M059J (cell line): Measurements from ENCODE around the gene USP12. TPM values are rescaled to one million over a fixed set of nuclear protein-coding genes. Genes with fewer than 3 reads are reported as not detected.
"Not testable (repeated sequence)": the region's sequence is repeated elsewhere in the genome, so short reads cannot be mapped to it uniquely, and the experiment has no call there.

Experiments used
- DNase-seq: peaks from one replicate; pipeline ENCODE4 v3.0.0-alpha.2; 2012; ENCODE audit warnings: low read depth
- total RNA-seq: library from RNA; depleted of rRNA; stranded (reverse); fragments of >200 nt; shearing (Covaris generic); gene quantifications from 2 replicates; pipeline ENCODE4 v1.2.3, GENCODE V29; 2014

The USP12 gene
- total RNA-seq, 1 experiment from 2014 or later: 30.1 TPM

DNA sequence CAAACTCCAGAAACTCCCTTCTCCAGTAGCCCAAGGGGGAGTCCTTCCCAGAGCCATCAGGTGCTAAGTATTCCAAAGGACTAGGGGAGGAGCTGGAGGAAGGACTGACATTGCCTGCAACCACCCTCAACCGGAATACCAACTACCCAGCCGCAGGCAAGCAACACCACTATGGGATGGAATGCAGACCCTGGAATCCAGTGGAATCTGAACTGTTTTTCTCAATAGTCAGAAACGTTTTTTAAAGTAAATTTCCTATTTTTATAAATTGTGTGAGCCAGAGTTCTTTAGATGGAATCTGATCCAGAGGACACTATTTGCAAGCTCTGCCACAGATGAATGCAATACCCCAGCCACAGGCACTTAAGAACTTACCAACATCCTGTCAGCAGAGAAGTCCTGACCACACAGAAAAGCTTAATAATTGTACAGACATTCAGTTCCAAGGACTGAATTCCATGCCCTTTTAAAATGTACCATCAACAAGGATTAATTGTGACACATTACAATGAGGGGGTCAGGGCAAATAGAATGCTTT lies 92.1 kb downstream of the USP12 start:
- DNase-seq: peak; percentile 89

DNA sequence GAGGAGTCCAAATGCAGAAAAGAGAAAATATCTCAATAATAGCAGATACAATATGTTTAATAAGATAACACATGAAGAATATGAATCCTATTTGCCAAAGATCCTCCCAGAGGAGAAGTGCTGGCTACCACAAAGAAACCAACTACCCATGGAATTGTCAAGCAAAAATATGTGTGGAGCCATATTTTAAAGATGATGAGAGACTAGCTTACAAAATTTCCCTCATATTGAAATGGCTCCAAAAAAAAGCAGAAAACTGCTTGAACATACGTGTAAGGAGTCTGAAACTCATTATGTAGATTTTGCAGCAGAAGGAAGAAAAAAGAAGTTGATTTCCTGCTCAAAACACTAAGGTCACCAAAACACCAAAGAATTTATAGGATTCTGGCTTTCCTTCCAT lies 94.2 kb downstream of the USP12 start:
- DNase-seq: no peak

DNA sequence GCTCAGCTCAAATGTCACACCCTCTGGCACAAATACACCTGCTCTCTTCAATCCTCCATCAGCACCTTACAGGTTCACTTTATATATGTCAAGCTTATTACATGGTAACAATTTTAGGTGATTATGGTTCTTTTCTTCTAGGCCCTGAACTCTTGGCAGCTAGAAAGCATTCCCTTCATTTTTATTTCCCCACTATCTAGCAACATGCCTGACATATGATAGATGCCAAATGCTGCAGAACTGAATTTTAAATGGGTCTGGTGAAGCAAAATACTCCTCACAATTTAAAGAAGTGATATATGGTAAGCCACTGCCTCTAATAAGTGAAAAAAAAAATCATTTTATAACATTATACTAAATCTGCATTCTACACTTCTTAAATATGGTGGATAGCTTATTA lies 95.2 kb downstream of the USP12 start:
- DNase-seq: no peak

DNA sequence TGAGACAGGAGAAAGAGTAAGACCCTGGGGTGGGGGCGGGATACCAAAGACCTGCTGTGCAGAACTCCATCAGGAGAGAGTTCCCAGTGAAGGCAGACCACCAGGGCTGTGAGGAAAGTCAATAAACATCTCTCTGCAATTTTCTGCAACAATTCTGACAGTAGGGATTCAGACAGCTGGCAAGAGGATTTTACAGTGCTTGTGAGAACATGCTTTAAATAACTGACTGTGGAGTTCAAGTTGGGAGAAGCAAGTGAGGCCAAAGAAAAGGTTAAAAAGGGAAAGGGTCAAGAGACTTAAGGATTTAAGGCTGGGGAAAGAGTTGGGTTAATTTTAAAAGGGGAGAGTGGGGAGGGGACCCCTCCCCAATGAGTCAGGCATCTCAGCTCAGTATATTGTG lies 98.4 kb downstream of the USP12 start:
- no peak for DNase-seq

DNA sequence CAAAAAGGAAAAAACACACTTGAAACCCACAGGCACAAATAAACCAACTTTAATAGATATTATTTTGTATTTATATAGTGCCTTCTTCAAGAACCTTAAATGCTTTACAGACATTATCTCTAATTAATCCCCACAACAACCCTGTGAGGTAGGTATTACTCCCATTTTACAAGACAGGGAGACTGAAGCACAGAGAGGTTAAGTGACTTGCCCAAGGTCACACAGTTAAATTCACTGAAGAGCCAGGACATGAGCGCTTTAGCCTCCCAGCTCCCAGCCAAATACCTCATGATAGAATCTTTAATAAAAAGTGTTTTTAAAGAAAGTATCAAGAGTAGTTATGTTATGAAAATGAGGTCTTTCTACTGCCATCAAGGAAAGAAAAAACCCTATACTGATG lies 105.5 kb downstream of the USP12 start:
- DNase-seq: not testable (repeated sequence)

DNA sequence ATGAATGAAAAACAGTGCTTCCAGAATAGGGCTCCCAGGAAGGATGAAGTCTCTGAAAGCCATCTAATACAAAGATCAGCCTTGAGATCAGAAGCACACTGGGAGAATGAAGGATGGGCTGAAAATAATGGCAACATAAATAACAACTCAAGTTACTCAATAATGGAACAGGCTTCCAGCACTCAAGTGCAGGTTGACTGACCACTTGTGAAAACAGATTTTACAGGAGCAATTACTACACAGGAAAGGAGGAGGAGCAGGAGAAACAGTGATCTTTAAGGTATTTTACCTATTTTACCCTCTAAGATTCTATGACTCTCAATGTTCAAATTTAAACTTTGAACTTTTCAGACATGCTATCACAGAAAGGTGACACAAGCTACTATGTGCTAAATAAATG lies 106.0 kb downstream of the USP12 start:
- no peak for DNase-seq

DNA sequence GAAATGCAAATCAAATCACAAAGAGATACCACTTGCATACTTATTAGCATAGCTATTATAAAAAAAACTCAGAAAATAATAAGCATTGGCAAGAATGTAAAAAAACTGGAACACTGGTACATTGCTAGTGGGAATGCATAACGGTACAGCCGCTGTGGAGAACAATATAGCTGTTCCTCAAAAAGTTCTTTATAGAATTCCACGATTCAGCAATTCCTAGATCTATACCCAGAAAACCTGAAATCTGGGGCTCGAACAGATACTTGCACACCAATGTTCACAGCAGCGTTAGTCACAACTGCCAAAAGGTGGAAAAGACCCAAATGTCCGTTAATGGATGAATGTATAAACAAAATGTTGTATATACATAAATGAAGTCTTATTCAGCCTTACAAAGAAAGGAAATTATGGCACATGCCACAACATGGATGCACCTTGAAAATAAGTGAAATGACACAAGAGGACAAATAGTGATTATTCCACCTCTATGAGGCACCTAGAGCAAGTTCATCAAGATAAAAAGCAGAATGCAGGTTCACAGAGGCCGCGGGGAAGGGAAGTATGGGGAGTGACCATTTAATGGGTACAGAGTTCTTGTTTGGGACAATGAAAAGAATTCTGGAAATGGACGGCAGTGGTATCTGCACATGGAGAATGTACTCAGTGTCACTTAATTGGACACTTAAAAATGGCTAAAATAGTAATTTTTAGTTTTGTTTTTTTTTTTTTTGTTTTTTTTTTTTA lies 107.2 kb downstream of the USP12 start:
- DNase-seq: no peak

DNA sequence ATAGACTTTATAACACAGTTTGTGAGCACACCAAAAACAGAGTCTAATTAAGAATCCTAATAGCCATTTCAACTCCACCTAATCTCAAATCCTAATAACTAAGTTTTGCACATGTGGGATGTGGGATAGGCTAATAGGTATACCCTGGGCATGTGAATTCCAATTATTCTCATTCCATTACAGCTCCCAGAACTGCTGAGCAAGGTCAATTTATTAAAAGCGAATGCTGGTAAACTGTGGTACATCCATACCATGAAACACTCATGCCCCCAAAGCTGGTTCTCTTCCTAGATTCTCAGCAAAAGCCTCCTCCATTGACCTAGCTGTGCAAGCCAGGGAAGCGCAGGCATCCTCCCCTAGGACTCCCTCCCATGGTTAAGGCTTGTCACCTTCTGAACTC lies 113.8 kb downstream of the USP12 start:
- DNase-seq: no peak

DNA sequence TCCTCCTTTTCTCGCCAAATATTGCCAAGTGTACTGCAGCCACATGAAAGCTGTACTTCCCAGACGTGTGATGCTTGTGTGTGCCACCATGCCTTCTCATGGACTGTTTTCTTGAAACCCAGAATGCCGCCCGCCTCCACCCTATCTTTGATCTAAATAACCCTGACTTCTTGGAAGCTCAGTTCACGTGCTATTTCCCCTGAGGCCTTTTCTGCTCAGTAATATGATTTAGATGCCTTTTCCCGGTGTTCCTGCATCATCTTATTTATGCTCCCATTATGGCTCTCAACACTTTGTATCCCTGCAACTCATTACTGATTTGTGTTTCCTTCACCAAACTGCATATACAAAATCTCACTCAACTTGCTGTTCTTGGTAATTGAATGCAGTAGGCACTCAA lies 116.1 kb downstream of the USP12 start:
- peak; percentile 36 for DNase-seq

DNA sequence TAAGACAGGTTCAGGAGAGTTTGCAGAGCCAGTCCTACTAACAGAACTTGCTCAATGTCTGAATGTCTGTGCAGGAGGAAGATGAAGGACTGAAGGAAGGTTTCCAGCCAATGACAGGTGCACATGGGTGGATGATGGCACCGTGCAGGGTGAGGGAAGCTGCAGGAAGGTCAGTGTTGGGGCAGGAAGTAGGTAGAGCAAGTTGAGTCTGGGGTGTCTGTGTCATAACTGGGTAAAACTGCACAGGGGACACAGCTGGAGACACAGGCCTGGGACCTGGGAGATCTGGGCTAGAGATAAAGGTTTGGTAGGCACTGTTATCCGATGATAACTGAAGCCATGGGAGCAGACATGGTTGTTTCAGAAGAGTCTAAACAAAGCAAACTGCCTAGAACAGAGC lies 116.9 kb downstream of the USP12 start:
- DNase-seq: peak; percentile 30

DNA sequence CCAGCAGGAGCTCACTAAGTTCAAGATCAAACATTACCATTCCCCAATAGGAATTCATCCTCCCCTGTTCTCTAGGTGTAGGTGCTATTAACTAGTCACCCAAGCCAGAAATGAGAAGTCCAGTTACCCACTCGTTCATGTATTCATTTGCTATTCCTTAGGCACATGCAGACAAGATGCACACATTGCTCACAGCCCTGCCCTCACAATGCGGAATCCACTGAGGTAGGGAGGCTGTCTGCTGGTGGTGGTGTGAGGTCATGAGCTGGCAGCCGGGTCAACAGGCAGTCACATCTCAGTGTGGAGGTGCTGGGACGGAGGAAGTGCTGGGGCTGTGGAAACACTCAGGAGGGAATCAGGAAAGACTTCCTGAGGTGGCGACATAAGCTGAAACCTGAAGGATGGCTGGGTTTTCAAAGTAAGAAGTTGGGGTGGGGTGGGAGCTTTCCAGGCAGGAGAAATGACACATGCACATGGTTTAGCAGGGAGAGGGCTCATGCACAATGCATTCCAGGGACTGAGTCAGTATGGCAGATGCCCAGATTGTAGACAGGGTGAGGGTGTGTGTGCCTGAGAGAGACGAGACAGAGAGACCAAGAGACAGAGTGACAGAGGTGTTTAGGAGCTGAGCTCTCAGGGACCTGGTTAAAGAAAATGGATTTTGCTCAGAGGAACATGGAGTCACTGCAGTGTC lies 117.6 kb downstream of the USP12 start:
- DNase-seq: peak; percentile 95

DNA sequence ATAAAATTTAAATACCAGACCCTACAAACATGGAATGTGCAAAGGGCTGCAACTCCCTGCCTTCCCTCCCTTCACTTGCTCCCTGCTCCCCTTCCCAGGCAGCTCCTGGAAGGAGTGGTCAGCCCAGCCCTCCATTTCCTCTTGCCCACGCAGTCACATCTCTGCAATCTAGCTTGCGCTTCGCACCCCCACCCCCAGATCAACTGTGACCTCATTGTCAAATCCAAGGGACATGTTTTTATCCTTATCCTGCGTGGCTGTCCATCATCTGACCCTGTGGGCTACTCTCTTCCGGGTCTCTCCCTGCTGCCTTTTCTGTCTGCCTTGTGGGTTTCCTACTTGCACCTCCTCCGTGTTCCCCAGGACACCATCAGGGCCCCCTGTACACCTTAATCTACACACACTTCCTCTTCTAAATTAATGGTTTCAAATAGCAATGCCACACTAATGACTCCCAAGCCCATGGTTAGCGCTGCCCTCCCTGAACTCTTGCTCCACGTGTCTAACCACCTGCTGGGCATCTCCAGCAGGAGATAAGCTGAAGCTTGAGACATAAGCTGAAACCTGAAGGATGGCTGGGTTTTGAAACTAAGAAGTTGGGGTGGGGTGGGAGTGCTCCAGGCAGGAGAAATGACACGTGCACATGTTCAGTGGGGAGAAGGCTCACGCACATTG lies 118.3 kb downstream of the USP12 start:
- no peak for DNase-seq

DNA sequence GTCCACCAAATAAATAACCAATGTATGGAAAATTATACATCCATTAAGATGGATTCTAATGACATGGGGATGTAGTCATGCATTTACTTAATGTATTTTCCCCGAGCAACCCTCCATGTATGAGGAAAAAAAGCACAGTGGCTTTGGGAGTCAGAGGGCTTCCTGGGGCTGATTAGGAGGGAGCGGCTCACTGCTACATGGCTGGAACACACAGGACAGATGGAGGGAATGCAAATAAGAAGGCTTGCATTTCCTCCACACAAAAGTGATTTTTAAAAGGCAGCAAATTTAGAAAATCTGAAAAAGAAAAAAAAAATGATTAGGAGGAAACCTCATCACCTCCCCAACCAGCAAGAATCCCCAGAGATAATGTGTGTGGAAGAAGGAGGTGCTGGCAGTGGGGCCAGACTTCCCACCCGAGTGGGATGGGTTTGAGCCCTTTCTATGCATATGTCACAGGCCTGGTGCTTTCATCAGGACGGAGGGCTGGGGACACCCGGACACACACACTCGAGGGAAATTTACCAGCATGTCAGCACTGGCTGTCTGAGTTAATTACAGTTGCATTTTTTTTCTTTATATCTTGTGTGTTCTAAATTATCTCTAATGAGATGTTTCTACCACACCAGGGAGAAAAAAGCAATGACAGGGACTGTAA lies 118.9 kb downstream of the USP12 start:
- DNase-seq: no peak

DNA sequence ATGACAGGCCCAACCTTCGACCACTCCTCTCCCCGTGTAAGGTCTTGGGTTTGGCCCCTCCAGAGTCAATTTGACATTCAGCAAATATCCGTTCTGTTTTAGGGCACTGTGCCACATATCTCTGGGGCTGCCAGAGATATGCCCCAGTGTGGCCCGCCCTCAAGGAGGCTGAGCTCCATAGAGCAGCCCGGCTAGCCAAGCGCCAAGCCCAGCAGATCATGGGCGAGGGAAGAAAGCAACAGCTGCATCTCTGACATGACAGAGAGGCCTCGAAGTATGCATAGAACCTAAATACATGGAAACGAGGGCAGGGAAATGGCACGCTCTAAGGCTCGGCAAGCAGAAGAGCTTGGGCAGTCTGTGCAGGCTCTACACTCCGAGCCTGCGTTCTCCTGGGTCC lies 124.5 kb downstream of the USP12 start:
- no peak for DNase-seq

DNA sequence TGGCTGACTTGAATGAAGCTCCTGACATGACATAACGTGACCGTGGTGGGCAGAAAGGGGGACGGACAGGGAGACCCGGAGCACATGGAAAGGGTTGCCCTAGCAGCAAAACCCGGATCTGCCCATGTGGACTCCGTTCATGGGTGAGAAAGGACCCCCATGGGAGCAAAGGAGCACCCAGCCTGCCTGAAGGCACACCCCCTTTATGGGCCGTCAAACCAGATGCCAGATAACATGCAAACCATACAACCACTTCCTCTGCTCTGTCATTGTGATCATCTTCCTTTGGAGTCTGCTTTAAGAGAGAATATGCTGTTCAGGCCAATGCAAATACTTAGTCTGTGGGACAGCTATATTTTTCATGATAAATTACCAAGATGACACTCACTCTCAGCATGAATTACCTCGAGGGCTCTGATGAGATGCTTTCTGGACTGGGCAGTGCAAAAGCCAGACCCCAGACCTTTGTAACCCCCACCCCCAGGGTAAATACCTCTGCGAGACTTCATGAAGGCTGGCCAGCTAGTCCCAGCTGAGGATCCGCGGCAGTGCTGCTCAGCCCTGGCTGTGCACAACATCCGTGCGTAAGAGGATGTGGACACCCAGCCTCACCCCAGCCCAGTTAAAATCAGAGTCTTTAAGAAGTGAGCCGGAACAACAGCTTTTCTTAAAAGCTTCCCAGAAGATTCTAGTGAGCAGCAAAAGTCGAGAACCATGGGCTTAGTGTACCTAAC lies 126.6 kb downstream of the USP12 start:
- no peak for DNase-seq

DNA sequence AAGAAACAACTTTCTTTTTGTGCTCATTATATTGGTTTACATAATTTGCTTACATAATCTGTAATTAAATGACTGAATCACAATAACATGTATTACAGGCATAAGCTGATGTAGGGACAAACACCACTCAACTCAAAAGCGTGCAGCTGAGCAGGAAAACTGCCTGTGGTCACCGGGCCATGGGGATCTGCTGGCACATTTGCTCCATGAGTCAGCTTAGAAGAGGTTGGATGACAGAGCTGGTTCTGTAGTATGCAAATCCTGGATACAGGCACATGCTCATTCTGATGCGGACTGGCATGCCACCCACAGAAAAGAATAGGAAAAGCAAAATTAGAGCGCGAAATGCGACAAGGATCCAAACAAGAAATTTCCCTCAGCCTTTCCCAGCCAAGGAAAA lies 128.6 kb downstream of the USP12 start:
- peak; percentile 97 for DNase-seq

DNA sequence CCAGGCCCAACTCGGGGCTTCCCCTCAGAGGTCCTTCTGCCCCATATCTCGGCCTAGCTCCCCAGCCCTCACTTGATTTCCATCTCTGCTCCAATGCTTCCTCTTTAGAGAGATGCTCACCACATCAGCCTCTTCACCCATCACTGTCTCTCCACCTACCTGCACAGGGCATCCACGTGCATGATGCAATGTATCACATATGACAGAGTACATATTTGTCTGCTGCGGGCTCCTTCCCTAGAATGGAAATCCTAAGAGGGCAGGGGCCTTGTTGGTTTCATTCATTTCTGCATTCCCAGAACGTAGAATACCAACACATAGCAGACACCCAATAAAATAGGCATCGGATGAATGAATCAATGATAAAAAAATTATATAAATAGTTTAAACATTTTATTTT lies 130.3 kb downstream of the USP12 start:
- DNase-seq: no peak

DNA sequence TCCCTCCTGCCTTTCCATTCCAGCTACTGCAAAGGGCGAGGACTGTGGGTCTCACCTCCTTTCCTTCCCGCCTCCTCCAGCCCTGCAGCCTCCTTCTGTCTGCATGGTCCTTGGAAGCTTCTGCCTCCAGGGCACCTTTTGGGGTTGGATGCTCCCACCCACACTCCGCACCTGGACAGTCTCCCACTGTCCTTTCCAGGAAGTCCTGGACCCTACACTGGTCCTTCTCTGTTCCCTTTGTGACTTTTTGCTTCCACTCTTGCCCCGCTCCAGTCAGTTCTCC lies 130.8 kb downstream of the USP12 start:
- DNase-seq: no peak

DNA sequence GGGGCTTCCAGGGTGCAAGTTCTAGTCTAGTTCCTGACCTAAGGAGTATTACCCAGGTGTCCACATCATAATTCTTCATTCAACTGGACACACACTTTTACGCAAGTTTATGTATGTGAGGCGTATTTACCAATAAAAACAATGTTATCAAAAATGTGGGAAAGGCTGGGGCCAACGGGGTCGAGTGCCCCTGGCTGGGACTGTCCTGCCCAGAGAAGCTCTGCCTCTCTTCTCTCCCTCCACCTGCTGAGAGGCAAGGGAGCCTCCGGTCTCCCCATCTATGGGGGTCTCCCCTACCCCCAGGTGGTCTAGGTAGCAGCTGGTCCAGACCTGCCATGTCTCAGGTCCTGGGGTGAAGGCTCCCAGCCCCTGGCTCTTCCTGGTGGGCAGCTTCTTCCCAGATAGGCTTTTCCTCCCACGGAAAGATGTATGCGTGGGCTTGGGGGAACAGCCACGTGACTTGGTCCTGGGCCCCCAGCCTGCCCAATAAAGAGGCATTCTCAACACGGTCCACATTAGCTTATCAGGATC lies 132.4 kb downstream of the USP12 start:
- no peak for DNase-seq

DNA sequence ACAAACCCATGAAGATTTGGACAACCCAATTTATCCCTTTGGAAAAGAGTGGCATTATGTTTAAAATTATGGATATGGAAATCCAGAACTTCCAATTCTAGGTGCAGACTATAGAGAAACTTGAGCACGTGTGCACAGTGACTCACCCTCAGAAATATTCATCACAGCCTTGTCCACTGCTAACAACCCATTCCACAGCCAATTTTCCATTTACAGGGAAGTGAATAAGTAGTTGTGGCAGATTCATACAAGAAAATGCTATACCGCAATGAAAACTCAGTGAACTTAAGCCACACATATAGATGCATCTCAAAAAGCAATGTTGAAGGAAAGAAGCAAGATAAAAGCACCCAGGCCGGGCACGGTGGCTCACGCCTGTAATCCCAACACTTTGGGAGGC lies 133.3 kb downstream of the USP12 start:
- peak; percentile 83 for DNase-seq

DNA sequence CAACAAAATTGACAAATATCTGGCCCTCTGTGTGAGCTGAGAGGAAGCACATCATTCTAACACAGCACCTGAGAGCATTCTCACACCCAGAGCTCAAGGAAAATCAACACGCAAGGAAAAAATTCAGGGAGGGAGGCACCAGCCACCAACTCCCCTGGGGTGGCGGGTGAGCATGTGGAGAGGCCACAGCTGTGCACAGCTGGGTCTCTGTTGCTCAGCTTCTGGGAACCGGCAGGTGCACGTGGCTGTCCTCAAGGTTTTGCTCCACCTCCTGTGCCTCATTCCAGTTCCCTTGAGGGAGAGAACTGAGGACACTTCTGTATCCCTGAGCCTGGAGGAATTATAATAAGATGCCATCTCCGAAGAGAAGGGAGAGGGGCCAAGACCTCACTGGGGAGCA lies 134.0 kb downstream of the USP12 start:
- DNase-seq: no peak

DNA sequence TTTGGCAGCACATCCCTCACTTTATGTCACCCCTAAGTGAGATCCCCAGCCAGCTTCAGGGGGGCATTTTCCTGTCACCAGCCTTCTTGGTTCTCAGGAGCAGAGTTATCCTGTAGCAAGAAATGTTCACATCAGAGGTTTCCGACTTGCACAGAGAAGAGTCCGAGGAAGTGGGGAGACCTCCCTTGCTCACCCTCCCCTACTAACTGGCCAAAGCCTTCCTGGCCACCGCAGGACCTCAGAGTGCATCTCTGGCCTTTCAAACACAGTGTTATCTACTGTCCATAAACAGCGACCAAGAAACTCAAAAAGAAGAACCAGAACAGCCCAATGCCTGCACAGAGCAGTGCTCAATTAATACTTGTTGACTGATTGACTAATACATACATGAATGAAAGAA lies 134.4 kb downstream of the USP12 start:
- DNase-seq: no peak
